GOT3 (cell line): Measurements from ENCODE around the gene BCL6.
"Not testable (repeated sequence)": the region's sequence is repeated elsewhere in the genome, so short reads cannot be mapped to it uniquely, and the experiment has no call there.

Source experiments
- DNase-seq: peaks from one replicate; lab custom pipeline; 2025; ENCODE audit warnings: mixed read lengths; lab: John Stamatoyannopoulos, UW

The BCL6 gene

GRCh38 chr3:187714404-187714979 is 30.8 kb downstream of the BCL6 start:
- DNase-seq, result peak; percentile 58

- DNase-seq, result no peak
Observed at GRCh38 chr3:187713504-187713903, 31.8 kb downstream of the BCL6 start.

DNA sequence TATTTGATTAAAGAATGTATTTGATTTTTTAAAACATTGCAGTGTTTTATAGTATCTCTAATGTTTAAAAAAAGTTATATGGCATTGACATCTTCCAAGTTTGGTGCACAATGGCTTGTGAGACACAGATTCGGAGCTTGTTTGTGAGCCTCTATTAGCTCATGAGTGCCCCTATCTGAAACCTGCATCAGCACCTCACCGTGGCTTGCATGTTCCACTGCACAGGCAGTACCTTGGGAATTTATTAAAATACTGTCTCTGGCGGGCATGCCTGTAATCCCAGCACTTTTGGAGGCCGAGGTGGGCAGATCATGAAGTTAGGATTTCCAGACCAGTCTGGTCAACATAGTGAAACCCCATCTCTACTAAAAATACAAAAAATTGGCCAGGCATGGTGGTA is 36.1 kb downstream of the BCL6 start:
- DNase-seq, result no peak

DNA sequence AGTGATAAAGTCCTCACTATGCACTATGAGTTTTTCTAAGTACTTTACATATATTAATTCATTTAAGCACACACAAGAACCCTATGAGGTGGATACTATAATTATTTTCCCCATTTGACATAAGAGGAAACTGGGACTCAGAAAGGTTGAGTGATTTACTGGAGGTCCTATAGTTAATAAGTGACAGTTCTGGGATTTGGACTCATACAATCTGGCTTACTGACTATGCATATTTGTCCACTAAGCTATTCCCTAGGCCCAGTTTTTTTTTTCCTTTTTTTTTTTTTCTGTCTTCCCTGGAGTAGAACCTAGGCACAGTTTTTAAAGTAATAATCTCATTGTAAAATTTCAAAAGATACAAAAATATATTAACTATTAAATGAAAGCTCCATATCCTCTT is 36.6 kb downstream of the BCL6 start:
- DNase-seq, result no peak

DNA sequence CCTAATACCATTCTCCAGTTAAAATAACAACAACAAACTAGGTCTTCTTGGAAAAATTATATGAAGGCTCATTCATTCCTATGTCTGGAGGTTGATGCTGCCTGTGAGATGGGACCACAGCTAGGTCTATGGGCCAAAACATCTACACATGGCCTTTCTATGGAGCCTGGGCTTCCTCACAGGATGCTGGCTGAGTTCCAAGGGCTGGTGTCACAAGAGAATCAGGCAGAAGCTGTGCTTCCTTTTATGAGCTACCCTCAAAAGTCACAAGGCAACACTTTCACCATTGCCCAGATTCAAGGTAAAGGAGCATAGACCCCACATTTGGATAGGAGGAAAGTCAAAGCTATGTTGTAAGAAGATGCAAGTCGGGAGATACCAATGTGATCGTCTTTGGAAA is 38.3 kb downstream of the BCL6 start:
- no peak for DNase-seq

- DNase-seq, result no peak
Observed at GRCh38 chr3:187705164-187705563, 40.1 kb downstream of the BCL6 start.

- DNase-seq, result no peak
Observed at GRCh38 chr3:187702507-187703033, 42.7 kb downstream of the BCL6 start, which contains the start of gene RTP2. Gene RTP2 (minus strand): TSS chr3:187702557. CDS start chr3:187702128, 429 bp downstream.

DNA sequence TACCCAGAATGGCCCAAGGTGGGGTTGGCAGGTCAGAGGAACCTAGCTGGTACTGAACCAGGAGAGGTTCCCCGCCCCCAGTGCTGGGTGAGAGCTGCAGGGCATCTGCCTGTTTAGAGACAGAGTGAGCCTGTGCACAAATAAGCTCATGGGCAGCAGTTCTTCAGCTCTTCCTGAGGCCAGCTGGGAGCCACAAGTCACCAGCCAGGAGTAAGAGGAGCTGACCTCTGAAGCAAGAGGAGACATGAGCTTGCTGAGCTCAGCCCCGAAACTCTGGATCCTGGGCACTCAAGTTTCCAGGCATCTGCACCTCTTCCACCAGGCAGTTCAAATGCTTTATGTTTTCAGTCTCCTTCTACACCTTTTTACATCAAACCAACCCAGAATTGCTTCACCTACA is 45.0 kb downstream of the BCL6 start:
- DNase-seq, result no peak

DNA sequence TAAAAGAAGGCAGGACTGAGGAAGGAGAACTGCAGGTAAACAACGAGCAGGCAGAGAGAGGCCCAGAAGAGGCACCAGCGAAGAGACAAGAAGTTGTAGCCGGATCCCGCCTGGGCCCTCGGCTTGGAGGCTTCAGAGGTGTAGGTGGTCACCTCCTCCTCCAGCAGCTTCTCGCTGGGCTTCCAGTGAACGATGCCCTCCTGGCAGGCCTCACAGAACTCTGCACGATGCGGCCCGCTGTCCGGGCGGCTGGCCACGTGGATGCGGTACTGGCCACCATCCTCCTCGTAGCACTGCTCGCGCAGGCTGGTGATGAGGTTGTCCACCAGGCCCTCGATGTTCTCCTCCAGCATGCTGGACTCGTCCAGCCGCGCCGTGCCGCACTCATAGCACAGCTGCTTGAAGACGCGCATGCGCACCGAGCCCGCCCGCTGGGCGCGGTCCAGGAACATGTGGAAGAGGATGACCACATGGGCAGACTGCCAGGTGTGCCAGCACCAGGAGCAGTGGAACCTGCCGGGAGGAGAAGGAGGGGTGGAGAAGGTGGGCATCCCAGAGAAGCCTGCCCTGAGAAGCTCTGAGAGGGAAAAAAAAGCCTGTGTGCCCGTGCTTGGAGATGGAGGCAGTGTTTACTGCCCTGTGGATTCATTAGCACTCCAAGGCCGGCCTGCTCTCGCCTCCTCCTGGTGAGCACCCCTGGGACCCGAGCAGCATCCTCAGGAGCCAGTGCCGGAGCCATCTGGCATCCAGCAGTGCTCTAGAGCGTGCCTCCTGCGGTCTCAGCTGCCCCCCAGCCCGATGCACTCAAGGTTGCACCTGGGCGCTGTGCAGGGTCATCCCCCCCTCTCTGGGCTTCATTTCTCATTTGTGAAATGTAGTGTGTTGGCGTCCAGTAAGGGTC is 46.5 kb downstream of the BCL6 start:
- no peak for DNase-seq

- DNase-seq, result no peak
Observed at GRCh38 chr3:187696021-187696420, 49.2 kb downstream of the BCL6 start.

DNA sequence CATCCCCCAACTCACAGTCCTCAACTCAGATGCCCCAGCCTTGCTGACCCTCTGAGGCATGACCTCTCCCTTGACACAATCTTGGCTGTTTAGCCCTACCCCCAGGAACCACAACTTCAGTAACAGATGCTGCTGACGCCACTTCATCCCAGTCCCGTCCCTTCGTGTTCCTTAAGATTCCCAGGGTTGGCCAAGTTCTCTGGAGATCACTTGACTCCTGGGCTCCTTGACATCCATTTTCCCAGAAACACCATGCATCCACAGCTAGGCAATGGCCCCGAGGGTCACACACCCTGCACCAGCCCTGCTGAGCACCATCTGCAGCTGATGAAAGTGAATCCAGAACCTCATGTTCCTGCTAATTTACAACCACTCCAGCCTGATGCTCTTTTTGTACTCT is 49.8 kb downstream of the BCL6 start:
- no peak for DNase-seq

DNA sequence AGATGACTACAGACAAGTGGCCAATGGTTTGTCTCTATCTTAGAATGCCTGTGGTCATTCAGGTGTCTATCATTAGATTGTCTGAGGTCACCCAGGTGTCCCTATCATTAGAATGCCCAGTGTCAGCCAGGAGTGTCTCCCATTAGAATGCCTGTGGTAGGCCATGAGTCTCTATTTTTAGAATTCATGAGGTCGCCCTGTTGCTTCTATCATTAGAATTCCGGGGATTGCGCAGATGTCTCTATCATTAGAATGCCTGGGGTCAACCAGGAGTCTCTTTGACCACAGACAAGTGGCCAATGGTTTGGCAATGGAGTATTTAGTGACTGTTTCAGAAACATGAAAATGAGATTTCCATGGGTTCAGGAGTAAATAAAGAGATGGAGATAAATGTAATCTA is 50.5 kb downstream of the BCL6 start:
- DNase-seq, result no peak

- DNase-seq, result no peak
Observed at GRCh38 chr3:187693431-187693830, 51.8 kb downstream of the BCL6 start.

- no peak for DNase-seq
Observed at GRCh38 chr3:187689984-187690383, 55.3 kb downstream of the BCL6 start.

DNA sequence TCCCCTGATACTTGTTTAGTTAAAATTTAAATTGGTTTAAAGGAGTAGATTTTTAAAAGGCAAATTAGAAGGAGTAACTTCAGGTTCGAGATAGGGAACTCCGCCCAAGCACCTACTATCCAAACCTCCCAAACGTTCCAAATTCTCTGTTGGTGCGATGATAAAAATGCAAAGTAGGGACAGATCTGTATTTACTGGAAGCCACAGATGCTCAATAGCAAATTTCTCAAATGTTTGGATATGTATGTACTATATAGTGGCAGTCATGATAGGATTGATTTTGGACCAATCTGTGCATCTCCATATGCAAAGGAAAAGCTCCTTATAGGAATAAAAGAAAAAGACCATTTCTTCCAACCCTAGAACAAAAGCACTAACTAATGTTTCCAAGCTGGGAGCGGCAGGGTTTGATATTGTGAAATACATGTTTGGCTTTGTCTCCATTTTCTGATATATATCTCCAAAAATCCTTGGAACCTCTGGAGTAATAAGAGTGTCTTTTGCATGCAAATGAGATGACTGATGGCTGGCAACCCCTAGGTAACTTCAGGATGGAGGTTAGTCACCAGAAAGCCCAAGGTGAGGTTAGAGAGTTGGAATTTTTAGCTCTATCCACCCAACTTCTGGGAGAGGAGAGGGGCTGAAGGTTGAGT is 58.5 kb downstream of the BCL6 start:
- DNase-seq, result no peak

GRCh38 chr3:187685948-187686347 is 59.3 kb downstream of the BCL6 start:
- no peak for DNase-seq

DNA sequence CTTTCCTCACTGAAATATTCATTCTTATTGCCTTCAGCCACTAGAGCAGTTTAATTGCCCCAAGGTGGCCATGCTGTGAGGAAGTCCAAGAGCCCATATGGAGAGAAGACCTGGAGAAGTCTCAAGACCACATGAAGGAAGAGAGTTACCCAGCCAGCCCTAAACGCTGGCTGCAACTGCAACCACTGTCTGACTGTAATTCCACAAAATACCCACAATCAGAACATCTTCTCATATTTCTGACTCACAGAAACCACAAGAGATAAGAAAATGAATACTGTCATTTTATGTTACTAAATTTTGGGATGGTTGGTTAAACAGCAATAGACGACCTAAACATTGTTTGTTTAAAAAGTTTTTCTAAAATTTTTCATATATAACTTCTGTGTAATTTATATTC is 60.4 kb downstream of the BCL6 start:
- DNase-seq, result no peak

- no peak for DNase-seq
Observed at GRCh38 chr3:187684444-187684843, 60.8 kb downstream of the BCL6 start.

GRCh38 chr3:187681756-187682155 is 63.5 kb downstream of the BCL6 start:
- DNase-seq, result not testable (repeated sequence)

DNA sequence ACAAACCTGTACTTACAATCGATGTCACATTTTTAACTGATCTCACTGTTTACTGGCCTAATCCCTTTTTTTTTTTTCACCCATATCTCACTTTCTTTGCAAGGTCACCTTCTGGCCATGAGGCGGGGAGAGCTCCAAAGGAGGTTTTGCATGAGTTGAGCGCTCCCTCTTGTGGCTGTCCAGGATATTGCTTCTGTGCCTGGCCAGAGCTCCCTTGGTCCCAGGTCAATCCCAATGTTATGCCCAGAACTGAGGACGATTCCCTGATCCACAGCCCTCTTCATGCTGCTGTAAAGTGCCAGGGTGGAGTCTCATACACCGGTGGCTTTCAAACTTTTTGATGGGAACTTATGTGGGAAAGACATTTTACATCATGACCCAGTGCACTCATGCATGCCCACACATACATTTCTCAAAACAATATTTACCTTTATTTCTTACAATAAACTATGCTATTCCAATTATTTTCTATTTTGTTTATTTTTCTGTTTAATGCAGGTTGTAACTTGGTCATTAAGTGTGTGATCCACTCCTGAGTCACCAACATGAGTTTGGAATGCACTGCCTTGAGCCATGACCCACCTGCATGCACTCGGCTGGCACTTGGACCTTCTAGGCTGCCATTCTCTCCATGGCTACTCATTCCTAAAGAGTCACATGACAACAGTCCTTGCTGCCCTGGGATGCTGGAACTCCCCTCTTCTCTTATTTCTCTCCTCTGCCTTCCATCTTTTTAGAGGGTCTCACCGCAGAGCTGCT is 65.5 kb downstream of the BCL6 start:
- DNase-seq, result peak; percentile 36

- DNase-seq, result no peak
Observed at GRCh38 chr3:187678726-187679268, 66.5 kb downstream of the BCL6 start.

DNA sequence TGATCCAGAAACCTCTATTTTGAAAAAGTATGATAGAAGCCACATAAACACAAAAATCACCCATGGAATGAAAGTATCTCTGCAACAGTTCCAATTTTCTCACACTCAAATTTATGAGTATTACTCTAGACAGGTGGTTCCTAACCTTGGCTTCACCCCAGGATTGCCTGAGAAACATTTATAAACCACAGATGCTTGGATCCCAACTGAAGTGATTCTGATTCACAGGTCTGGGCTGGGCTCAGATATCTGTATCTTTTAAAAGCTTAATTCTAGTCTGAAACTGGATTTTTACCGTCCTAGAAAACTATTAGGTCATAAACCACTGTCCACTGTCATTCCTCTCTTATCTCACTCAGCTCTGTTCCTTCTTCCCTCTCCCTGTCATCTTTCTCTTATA is 67.7 kb downstream of the BCL6 start:
- DNase-seq, result no peak
